B cell (primary cell): ENCODE data around the gene COMT. TPM values are rescaled to one million over a fixed set of nuclear protein-coding genes. Genes with fewer than 3 reads are reported as not detected.

Experiments used
- ATAC-seq: fragments of 200-7000 bp; cut with Tn5 transposase; one replicate; pipeline ENCODE4 v1.10.0; 2021; ENCODE audit warnings: low read depth, mild to moderate bottlenecking, moderate number of reproducible peaks, moderate library complexity
- CTCF ChIA-PET: fragments of 350-600 bp; sonication (Branson Sonifier 250); formaldehyde crosslinking; loops from one replicate; lab custom pipeline; 2021; ENCODE audit warnings: antibody characterized with exemption, inconsistent platforms; lab: Charles Lee
- POLR2A ChIA-PET: fragments of 350-600 bp; sonication (Branson Sonifier 250); formaldehyde crosslinking; loops from one replicate; lab custom pipeline; 2021; ENCODE audit warnings: antibody characterized with exemption; lab: Charles Lee
- DNase-seq: peaks from one replicate; pipeline ENCODE4 v3.0.0; 2013
- H2AFZ ChIP-seq: 2 replicates; pipeline ENCODE4 v1.6.1; 2012; ENCODE audit warnings: mild to moderate bottlenecking, low read depth, low read length; ENCODE audit not compliant: insufficient read depth, poor library complexity, severe bottlenecking
- H3K27ac ChIP-seq, 2 donors: 1 replicate in 1 of 2; 2 replicates in 1 of 2; pipeline ENCODE4 v1.5.1; 2012 to 2013; ENCODE audit warnings: low read length in 2 of 2, mild to moderate bottlenecking in 2 of 2, moderate library complexity in 1 of 2
- H3K27me3 ChIP-seq, 4 experiments: fragments of 200-600 bp in 1 of 4; sonication (generic) in 1 of 4; replicated peaks in 1 of 4; 1 replicate in 2 of 4; 2 replicates in 2 of 4; pipeline versions ENCODE4 v1.6.1 to v1.7.0; 2013 to 2016; ENCODE audit warnings: low read length in 3 of 4, mild to moderate bottlenecking in 2 of 4, mixed read lengths in 1 of 4, moderate library complexity in 1 of 4; ENCODE audit not compliant: insufficient read depth in 4 of 4, control insufficient read depth in 3 of 4; ENCODE audit errors: control extremely low read depth in 1 of 4
- H3K36me3 ChIP-seq, 2 experiments: replicated peaks in 1 of 2; 1 replicate in 1 of 2; 2 replicates in 1 of 2; pipeline versions ENCODE4 v1.6.1 to v1.7.1; 2013; ENCODE audit warnings: low read length in 1 of 2; ENCODE audit not compliant: insufficient read depth in 2 of 2, control insufficient read depth in 1 of 2; ENCODE audit errors: control extremely low read depth in 1 of 2, extremely low read depth in 1 of 2
- H3K4me1 ChIP-seq, 2 donors: fragments of 200-600 bp in 1 of 2; sonication (generic) in 1 of 2; 1 replicate in 1 of 2; 2 replicates in 1 of 2; pipeline versions ENCODE4 v1.5.1 to v1.6.1; 2013 to 2017; ENCODE audit warnings: low read length in 2 of 2; ENCODE audit not compliant: control insufficient read depth in 2 of 2, insufficient read depth in 2 of 2
- H3K4me2 ChIP-seq: replicated peaks from 2 replicates; pipeline ENCODE3; 2012; ENCODE audit warnings: mild to moderate bottlenecking, low read depth, low read length; ENCODE audit not compliant: poor library complexity, severe bottlenecking
- H3K4me3 ChIP-seq, 5 experiments: fragments of 200-600 bp in 1 of 5; sonication (generic) in 1 of 5; 1 replicate in 3 of 5; 2 replicates in 2 of 5; pipeline versions ENCODE4 v1.5.1 to v1.7.0; 2011 to 2016; ENCODE audit warnings: low read length in 4 of 5, mild to moderate bottlenecking in 4 of 5, low read depth in 2 of 5, control low read depth in 1 of 5, moderate library complexity in 1 of 5; ENCODE audit not compliant: insufficient read depth in 1 of 5; ENCODE audit errors: control extremely low read depth in 1 of 5, extremely low read depth in 1 of 5
- H3K79me2 ChIP-seq: fragments of 200-600 bp; sonication (generic); one replicate; pipeline ENCODE4 v1.6.0; 2016; ENCODE audit warnings: low read length; ENCODE audit not compliant: control insufficient read depth, insufficient read depth
- H3K9ac ChIP-seq: fragments of 200-600 bp; sonication (generic); 2 replicates; pipeline ENCODE4 v1.6.1; 2017; ENCODE audit warnings: mild to moderate bottlenecking, low read length, moderate library complexity
- H3K9me3 ChIP-seq, 3 donors: one replicate each; pipeline versions ENCODE4 v1.6.1 to v1.7.1; 2013; ENCODE audit warnings: low read length in 2 of 3; ENCODE audit not compliant: control insufficient read depth in 2 of 3, insufficient read depth in 1 of 3; ENCODE audit errors: control extremely low read depth in 1 of 3
- H4K20me1 ChIP-seq: 2 replicates; pipeline ENCODE4 v1.6.0; 2012; ENCODE audit warnings: mild to moderate bottlenecking, low read length; ENCODE audit not compliant: insufficient read depth, control insufficient read depth, poor library complexity, severe bottlenecking
- H3K27ac Mint-ChIP-seq: one replicate; pipeline ENCODE4 v1.8.0; 2021; ENCODE audit warnings: mixed read lengths
- H3K27me3 Mint-ChIP-seq: one replicate; pipeline ENCODE4 v1.8.0; 2021; ENCODE audit warnings: mixed read lengths
- H3K4me1 Mint-ChIP-seq: one replicate; pipeline ENCODE4 v1.8.0; 2021; ENCODE audit warnings: mixed read lengths
- H3K4me3 Mint-ChIP-seq: one replicate; pipeline ENCODE4 v1.8.0; 2021; ENCODE audit warnings: mixed read lengths
- H3K9me3 Mint-ChIP-seq: one replicate; pipeline ENCODE4 v1.8.0; 2022; ENCODE audit warnings: mixed read lengths; ENCODE audit not compliant: insufficient read depth
- CTCF ChIP-seq: fragments of 200-600 bp; IDR thresholded peaks from one replicate; pipeline ENCODE4 v1.8.0; 2022; ENCODE audit warnings: antibody characterized with exemption, mild to moderate bottlenecking
- EZH2 ChIP-seq: IDR thresholded peaks from 2 replicates; pipeline ENCODE4 v1.6.1; 2012; ENCODE audit warnings: borderline replicate concordance, low read depth, mild to moderate bottlenecking, moderate library complexity, low read length; ENCODE audit not compliant: insufficient read depth, poor library complexity, severe bottlenecking
- WGBS: methylation state at CpG from one replicate; pipeline ENCODE4 v1.1.5; 2013; ENCODE audit warnings: missing lambda C conversion rate; ENCODE audit not compliant: insufficient coverage; 5-methylcytosine and 5-hydroxymethylcytosine counted together
- intact Hi-C: fragments of 100-400 bp; cut with micrococcal nuclease; formaldehyde crosslinking; loops from one replicate; pipeline ENCODE4 v1.10.0; 2022
- polyA plus RNA-seq: library from polyadenylated mRNA; depleted of rRNA; stranded (reverse); fragments of >200 nt; gene quantifications from 2 replicates; pipeline ENCODE4 v1.2.3, GENCODE V29; 2012
- total RNA-seq, 2 donors: library from RNA; stranded (reverse); fragments of 120-200 nt in 1 of 2; gene quantifications; 1 replicate in 1 of 2; 2 replicates in 1 of 2; pipeline versions ENCODE4 v1.2.3 to v1.2.4, GENCODE V29; 2013 to 2022

The COMT gene
- total and polyA plus RNA-seq, 2 donors (not counting 1 experiment from before 2014, with no cell fraction given): 32.6 to 58.3 TPM

DNA sequence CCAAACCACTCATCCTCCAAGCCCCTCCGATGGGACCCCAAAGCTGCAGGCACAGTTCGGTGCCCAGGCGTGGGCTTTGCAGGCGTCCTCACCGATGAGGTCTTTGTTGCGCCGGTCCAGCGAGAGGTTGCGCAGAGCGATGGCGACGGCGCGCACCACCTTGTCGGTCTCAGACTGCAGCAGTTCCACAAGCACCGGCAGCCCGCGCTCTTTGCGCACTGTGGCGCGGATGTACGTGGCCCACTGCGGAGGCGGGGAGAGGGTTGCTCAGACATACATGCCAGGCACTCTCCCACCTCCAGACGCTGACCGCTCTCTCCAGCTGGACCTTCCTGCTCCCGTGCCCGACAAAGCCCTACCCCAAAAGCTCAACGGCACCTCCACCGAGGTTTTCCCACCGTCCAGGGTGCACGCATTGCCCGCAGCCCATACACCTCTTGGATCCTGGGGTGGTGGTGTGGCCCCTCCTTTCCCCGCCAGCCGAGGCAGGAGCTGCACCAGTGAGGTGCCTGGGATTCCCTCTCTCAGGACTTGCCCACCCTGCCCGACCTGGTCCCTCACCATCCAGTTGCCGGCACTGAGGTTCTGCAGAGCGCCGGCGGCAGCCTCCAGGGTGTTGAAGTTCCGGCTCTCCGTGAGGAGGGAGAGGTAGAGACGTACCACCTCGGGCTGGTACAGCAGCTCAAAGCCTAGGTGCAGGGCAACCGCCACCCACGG is 32.1 kb downstream of the COMT start:
- peaks cover 0 to 4% of the 10 kb centered on the region in 2 donors for H3K4me1 ChIP-seq
- H3K36me3 ChIP-seq: peaks cover 0 to 4% of the 10 kb centered on the region in 2 experiments
- H3K27ac Mint-ChIP-seq: no peak overlapping the region
- H3K4me2 ChIP-seq: no peak overlapping the region
- intact Hi-C loops: loop anchor here (5.0 kb wide), 1 partner anchor 159 kb away; the partner anchor contains the start of gene ZDHHC8
- no peaks in the 10 kb centered on the region for H4K20me1 ChIP-seq
- H3K27me3 Mint-ChIP-seq: no peaks in the 10 kb centered on the region
- H3K9ac ChIP-seq: no peak overlapping the region
- 96% methylated on average over 44 of the region's 46 CpGs for WGBS
- TF ChIP-seq EZH2 (no peak), CTCF (no peak)
- H3K79me2 ChIP-seq: no peaks in the 10 kb centered on the region
- DNase-seq: no peak
- ChIA-PET CTCF (interaction anchor here (0.7 to 7.2 kb wide), 3 partner anchors 15 to 40 kb away, joined by 3 to 65 read pairs (median 6); no protein-coding TSS in a partner anchor), POLR2A (no interaction called here)
- H3K9me3 ChIP-seq: no peaks in the 10 kb centered on the region
- ATAC-seq: no peak
- H3K27me3 ChIP-seq: no peaks in the 10 kb centered on the region
- no peak overlapping the region for H3K4me3 Mint-ChIP-seq
- no peak overlapping the region for H3K4me3 ChIP-seq
- no peak overlapping the region for H2AFZ ChIP-seq
- H3K4me1 Mint-ChIP-seq: peaks cover 14% of the 10 kb centered on the region
- H3K27ac ChIP-seq: no peak overlapping the region
- H3K9me3 Mint-ChIP-seq: no peaks in the 10 kb centered on the region

DNA sequence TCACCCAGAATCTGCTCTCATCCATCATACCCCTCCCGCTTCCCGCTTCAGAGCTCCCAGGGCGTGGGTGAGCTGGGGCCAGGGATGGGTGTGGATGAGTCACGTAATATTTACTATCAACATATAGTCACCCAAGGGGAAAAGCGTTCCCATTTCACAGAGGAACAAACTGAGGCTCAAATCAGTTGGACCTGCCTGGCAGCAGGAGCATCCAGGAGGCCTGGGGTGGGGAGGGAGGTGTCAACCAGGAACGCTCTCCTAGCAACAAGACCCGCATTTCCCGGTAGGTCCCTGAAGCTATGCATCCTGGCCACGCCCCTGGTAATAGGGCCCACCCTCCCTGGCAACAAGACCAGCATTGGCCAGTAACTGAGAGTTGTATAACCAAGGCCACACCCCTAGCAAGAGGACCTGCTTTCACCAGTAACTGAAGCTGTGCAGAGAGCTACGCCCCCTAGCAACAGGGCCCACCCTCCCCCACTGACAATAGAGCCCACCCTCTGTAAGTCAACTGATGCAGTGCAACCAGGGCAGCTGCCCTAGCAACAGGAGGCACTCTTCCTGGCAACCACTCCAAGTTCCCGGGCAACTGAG is 32.8 kb downstream of the COMT start:
- TF ChIP-seq EZH2: no peak
- TF ChIP-seq CTCF: no peak
- H3K4me2 ChIP-seq: no peak overlapping the region
- ChIA-PET CTCF (interaction anchor here (1.9 to 7.2 kb wide), 2 partner anchors 21 to 39 kb away, joined by 6 to 65 read pairs; no protein-coding TSS in a partner anchor), POLR2A (no interaction called here)
- no peak overlapping the region for H3K27ac Mint-ChIP-seq
- ATAC-seq (peak; percentile 62), DNase-seq (peak; percentile 29)
- H4K20me1 ChIP-seq: no peaks in the 10 kb centered on the region
- no peak overlapping the region for H3K4me3 Mint-ChIP-seq
- H3K36me3 ChIP-seq: no peaks in the 10 kb centered on the region
- H2AFZ ChIP-seq: no peak overlapping the region
- no peak overlapping the region for H3K4me3 ChIP-seq
- intact Hi-C loops: loop anchor here (5.0 kb wide), 1 partner anchor 158 kb away; the partner anchor contains the start of gene ZDHHC8
- WGBS: 13% methylated on average over 5 of the region's 11 CpGs
- peaks cover 0 to 4% of the 10 kb centered on the region in 2 donors for H3K4me1 ChIP-seq
- H3K9me3 ChIP-seq: no peaks in the 10 kb centered on the region
- H3K79me2 ChIP-seq: no peaks in the 10 kb centered on the region
- H3K27me3 Mint-ChIP-seq: no peaks in the 10 kb centered on the region
- no peaks in the 10 kb centered on the region for H3K9me3 Mint-ChIP-seq
- H3K27ac ChIP-seq: no peak overlapping the region
- H3K27me3 ChIP-seq: no peaks in the 10 kb centered on the region
- H3K4me1 Mint-ChIP-seq: peaks cover 14% of the 10 kb centered on the region
- H3K9ac ChIP-seq: no peak overlapping the region
